Stimulated activated CD8-positive, alpha-beta memory T cell treated with anti-CD3 and anti-CD28 coated beads, Interleukin-7, amount 100 ng/mL, for 1 hour (primary cell): Measurements from ENCODE around the gene LAPTM5.
"Not testable (repeated sequence)": the region's sequence is repeated elsewhere in the genome, so short reads cannot be mapped to it uniquely, and the experiment has no call there.

Experiments
- DNase-seq, 2 donors: peaks; one replicate each; pipeline ENCODE4 v3.0.0-alpha.2; 2020; ENCODE audit warnings: low read depth in 2 of 2

The LAPTM5 gene, protein sequence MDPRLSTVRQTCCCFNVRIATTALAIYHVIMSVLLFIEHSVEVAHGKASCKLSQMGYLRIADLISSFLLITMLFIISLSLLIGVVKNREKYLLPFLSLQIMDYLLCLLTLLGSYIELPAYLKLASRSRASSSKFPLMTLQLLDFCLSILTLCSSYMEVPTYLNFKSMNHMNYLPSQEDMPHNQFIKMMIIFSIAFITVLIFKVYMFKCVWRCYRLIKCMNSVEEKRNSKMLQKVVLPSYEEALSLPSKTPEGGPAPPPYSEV

DNA sequence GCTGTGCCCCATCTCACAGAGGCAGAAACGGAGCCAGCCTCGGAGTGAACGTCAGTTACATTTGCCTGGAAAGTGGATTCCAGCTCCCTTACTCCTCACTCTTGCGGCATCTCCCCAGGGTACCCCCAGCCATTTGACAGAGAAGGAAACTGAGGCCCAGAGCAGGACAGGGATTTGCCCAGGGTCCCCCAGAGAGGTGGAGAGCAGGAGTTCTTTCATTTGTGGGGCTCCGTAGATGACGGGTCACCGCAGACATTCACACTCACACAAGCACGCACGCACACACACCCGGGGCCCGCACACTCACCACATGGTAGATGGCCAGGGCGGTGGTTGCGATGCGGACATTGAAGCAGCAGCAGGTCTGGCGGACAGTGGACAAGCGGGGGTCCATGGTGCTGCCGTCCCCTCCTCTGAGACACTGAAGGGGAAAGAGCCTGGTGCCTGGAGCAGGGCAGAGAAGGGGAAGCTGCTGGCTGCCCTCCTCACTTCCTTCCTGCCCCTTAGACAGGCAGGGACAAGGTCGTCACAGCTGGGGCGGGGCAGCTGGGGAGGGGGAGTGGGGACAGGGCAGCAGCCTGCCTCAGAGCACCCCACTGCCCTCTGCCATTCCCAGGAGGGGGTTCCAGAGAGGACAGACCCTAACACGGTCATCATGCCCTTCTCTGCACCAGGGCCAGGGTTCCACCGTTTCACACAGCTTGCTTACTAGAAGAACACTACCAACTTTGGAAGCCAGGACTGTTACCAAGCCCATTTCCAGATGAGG, at the start of gene LAPTM5:
Gene LAPTM5 (minus strand): TSS at position 423 of the 769 bp plus-strand sequence. CDS start 29 bp downstream, at position 394.
- DNase-seq: no peak

DNA sequence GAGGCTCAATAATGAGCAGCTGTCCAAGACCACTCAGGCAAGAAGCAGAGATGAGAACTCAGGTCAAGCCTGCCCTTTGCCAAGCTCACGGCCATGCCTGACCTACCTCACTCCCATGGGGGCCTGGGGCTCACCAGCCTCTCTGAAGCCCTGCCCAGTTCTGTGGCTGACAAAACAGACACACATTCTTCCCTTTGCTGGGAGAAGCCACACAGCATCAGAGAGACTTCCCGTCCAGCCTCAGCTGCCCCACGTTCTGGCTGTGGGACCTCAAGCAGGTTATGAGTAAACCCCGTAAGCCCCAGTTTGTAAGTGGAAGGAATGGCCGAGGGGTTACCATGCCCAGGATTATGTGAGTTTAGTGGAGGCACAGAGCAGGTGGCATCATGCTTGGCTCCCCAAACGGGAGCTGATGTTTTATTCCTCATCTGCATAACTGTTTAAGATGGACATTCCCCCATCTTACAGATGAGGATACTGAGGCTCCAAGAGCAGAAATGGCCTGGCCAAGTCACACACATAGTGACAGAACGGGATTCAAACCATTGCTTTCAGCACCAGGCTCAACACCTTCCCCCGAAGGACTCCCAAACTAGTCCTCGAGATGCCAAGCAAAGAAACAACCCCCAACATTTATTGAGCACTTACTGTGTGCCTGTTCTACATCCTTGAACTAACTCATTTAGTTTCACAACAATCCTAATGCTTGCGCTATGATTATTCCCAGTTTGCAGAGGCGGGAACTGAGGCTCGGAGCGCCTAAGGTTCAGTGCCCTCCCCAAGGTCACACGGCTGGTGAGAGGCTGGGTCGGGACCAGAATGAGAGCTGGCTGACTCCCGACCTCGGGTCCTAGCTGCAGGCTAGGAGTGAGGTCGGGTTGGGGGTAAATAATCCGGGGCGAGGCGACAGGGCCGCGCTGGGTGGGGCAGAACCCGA, 49.1 kb upstream of the LAPTM5 start:
- DNase-seq: no peak

DNA sequence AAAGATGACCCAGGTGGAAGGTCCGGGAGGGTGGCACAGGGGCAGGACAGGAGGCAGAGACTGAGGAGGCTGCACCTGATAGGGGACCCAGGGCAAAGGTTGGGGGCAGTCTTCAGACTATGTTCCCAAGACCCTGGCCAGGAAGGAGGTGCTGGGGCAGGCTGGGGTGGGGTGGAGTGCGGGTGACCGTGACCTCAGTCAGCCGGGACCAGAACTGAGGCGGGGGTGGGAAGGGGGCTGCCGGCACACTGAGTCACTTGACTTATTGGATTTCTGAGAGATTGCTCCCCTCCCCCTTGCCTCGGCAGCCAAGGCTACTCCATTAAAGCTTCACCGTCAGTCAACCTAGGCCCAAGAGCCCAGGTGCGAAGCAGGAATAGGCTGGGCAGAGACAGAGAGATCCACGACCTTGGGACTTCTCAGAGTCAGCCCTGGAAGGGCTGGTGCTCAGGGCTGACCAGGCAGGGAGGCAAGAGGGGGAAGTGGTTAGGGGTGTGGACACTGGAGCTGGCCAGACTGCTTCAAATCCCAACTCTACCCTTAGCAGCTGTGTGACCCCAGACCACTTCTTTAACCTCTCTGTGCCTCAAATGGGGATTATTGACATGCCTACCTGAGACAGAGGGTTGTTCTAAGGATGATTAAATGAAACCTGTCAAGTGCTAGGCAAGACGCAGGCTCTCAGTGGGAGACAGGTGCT, 47.9 kb upstream of the LAPTM5 start:
- DNase-seq: no peak

DNA sequence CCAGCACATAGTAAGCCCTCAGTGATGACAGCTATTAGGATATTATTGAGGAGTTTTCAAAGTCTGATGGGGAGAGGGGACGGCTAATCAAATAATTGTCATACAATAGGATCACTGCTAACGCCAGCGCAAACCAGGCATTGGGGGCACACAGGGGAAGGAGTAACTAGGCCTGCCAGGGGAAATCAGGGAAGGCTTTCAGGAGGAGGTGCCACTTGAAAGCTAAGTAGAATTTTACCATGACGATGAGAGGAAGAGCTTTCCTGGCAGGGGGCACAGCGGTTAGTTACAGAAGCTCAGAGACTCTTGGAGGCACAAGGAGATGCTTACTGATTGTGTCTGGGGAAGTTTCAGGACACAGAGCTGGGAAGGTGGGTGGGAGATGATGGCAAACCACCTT, 47.2 kb upstream of the LAPTM5 start:
- no peak for DNase-seq

DNA sequence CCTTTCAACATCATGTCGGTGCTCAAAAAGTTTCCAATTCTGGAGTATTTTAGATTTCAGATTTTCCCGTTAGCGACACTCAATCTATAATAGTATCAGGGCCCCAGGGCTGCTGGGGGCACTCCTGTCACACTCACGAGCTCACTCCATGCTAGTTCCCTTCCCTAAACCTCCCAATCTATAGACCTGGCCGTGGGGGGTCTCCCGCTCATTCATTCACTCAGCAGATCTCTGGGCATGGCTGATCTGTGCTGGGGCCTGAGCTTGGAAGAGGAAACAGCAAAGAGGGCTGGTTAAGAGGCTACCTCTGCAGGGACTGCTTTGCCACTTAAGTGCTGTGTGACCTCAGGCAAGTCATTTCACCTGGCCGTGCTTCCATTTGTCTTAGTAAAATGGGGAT, 46.8 kb upstream of the LAPTM5 start:
- no peak for DNase-seq

DNA sequence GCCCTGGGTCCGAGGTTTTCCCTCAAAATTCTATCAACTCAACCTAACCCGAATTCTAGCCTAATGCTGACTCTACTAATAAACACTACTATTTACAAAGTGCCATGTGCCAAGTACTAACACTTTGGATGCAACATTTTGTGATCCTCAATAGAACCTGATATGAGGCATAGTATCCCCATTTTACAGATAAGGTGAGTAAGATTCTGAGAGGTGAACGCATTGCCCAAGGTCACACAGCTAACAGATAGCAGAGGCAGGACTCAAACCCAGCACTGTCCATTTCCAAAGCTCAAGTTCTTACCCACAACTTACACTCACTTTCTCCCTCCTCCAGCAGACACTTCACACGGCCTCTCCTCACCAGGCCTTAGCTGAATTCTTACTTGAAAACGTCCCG, 46.0 kb upstream of the LAPTM5 start:
- DNase-seq: no peak

DNA sequence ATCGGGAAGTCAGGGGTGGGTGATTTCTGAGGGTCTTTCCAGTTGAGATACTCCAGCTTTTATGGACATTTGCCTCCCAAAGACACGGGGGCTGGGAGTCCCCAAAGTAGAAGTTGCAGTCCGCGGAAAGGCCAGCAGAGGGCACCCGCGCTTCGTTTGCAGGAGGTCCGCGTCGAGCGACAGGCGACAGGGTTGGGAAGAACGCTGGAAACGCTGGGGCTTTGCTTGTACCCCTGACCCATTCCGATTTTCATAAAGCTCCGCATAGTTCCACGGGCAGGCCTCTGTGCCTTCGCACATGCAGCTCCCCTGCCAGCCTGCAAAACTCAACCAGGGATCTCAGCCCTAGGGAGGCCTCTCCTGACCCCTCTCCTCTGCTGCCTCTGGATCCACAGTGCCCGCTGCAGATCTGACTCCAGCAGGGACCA, 44.2 kb upstream of the LAPTM5 start:
- DNase-seq: peak; percentile 63 to 73

DNA sequence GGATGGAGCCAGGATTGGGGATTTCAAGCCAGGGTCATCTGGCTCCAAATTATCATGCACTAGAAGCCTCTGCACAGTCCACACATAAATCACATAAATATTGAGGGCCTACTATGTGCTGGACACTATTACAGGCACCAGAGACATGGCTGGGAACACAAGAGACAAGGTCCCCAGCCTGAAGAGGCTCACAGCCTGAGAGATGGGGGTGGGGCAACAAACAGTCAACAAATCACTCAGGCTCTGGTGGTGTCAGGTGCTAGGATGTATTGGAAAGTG, 41.6 kb upstream of the LAPTM5 start:
- no peak for DNase-seq

DNA sequence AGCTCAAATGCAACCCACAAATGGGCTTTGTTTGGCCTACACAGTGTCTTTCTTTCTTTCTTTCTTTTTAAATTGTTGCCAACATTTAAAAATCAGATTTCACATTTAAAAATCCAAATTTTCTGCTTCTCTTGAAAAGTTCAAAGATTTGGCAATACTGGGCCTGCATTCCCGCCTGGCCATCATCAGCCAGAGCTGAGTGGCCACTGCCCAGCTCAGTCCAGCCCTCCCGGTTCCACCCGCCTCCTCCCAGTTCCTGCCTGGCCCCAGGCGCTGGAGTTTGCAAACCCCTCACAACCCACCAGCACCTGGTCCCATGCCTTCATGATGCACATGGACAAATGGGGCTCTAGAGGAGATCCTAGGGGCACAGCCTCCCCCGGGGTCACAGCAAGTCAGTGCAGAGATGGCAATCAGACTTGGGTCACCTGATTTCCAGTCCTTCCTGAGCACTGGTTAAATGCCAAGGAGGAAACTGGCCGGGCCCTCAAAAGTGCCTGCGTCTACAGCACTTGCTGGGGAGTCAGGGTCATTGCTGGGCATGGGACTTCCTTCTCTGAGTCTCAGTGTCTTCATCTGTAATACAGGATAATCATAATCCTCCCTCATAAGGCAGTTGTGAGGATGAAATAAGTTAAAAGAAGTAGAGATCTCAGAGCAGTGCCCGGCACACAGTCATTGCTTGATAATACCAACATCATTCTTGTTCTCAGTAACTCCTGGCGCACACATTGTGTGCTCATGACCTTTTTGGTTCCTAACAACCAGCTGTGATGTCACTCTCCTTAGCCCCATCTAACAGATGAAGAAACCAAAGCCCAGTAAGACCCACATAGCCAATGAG, 41.0 kb upstream of the LAPTM5 start:
- no peak for DNase-seq

DNA sequence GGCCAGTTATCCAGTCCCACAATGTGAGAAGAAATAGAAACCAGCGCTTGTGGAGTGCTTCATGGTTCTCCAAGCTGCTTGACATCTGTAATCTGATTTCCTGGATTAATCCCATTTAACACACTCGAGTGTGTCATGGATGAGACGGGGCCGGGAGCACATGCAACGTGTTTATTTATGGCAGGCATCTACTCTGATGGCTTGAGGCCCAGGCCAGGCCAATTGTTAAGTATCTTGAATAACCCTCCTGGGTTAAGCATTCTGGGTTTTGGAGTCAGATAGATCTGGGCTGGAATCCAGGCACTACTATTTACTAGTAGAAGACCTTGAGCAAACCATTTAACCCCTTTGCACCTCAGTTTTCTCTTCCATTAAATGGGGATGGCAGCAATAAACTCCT, 37.5 kb upstream of the LAPTM5 start:
- no peak for DNase-seq

DNA sequence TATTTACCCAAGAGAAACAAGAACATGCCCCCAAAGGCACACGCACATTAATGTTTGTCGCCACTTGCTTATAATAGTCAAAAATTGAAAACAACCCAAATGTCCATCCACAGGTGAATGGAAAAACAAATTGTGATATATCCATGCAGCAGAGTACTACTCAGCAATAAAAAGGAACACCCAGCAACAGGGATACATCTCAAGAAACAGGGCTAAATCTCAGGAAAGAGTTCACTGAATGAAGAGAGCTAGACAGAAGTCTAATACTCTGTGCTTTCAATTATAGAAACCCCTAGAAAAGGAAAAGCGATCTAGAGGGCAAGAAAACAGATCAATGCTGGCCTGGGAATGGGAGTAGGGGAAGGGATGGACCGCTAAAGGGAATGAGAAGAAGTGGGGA, 36.7 kb upstream of the LAPTM5 start:
- DNase-seq: no peak

DNA sequence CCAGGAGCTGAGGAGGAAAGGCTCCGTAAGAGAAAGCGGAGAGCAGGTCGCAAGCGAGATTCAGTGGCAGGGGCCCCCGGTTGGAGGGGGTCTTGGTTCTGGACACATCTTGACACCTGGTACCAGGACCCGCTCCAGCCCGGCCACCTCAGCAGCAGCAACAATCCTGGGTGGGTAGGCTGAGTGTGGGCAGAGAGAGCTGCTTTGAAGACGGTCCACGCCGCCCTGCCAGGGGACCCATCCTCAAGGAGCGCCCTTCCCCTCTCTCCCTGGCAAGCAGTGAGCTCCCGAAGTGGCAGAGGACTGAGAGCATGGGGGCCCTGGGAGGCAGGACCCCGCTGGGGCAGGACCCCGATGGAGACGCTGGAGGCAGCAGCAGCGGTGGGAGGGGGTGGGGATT, 35.6 kb upstream of the LAPTM5 start:
- no peak for DNase-seq

DNA sequence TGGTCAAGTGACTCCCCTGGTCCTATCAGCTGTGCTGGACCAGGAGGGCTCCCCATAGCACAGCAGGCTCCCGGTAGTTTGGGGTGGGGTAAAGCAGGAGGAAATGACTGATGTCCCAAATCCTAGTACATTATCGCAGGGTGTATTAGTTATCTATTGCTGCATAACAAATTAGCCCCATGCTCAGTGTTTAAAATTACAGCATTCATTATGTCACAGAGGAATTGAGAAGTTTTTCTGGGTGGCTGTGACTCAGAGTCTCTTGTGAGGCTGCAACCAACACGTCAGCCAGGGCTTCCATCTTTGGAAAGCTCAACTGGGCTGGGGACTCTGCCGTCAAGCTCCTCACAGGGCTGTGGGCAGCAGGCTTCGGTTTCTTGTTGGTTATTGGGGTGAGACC, 34.3 kb upstream of the LAPTM5 start:
- DNase-seq: no peak

DNA sequence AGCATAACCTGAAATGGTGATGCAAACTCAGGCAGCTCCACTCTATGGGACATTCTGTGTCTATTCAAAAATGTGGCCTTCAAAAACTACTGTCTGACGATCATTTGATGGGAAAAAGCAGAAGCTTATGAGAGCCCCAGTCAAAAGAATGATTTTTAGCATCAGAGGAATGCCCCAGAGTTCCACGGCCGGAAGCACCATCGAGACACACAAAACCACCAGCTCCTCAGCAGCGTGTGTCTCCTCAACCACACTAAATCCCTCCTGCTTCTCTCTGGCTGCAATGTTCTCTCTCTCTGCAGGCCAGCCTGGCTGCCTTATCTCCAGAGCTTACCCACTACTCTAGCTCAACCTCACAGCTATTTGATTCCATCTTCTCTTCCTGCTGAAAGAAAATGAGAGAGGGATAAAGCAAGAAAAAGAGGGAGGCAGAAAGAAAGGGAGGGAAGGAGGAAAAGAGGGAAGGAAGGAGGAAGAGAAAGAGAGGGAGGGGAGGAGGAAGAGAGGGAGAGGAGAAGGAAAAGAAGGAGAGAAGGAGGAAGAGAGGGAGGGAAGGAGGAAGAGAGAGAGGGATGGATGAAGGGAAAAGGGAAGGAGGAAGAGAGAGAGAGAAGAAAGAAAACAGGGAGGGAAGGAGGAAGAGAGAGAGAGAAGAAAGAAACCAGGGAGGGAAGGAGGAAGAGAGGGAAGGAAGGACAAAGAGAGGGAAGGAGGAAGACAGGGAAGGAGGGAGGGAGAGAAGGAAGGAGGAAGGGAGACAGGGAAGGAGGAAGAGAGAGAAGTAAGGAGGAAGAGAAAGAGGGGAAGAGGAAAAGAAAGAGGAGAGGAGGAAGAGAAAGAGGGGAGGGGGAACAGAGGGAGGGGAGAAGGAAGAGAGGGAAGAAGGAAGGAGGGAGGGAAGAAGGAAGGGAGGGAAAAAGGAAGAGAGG, 33.5 kb upstream of the LAPTM5 start:
- no peak for DNase-seq

DNA sequence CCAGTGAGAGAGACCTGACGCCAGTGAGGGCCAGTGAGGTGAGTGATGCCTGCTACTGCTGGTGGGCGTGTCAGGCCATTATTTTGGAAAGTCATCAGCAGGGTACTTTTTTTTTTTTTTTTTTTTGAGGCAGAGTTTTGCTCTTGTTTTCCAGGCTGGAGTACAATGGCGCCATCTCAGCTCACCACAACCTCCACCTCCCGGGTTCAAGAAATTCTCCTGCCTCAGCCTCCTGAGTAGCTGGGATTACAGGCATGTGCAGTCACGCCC, 32.6 kb upstream of the LAPTM5 start:
- not testable (repeated sequence) for DNase-seq

DNA sequence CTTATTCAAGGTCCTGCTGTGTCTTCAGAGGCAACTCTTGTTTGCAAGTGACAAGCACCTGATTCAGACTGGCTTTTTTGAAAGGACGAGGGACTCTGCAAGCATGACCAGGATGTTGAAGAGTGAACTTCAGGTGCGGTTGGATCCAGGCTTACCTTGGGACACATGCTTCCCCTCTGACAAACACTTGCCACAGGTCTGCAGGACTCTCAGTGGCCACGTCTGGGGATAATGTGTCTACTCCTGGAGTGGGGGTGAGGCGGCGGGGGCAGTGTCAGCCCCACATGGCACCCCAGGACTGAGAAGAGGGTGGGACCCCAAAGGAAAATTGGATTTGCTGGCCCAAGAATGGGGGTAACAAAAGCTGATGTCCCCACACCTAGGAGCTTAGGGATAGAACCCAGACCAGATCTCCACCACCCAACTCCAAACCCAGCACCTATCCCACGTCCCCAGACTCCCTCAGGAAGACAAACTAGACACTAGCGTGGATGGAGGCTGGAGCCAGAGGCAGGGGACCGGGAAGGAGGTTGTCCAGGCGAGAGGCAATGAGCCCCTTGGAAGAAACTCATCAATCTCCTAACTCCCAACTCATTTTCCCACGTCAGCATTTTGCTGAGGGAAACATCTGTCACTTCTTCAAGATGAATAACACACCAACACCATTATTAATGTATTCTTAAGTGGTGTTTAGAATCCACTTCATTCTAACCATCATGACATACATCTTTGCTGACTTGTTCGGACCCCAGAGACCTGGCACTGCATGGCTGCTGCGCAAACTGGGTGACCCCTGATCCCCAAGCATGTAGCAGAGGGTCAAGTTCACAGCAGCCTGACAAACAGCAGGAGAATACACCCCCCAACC, 32.0 kb upstream of the LAPTM5 start:
- no peak for DNase-seq

DNA sequence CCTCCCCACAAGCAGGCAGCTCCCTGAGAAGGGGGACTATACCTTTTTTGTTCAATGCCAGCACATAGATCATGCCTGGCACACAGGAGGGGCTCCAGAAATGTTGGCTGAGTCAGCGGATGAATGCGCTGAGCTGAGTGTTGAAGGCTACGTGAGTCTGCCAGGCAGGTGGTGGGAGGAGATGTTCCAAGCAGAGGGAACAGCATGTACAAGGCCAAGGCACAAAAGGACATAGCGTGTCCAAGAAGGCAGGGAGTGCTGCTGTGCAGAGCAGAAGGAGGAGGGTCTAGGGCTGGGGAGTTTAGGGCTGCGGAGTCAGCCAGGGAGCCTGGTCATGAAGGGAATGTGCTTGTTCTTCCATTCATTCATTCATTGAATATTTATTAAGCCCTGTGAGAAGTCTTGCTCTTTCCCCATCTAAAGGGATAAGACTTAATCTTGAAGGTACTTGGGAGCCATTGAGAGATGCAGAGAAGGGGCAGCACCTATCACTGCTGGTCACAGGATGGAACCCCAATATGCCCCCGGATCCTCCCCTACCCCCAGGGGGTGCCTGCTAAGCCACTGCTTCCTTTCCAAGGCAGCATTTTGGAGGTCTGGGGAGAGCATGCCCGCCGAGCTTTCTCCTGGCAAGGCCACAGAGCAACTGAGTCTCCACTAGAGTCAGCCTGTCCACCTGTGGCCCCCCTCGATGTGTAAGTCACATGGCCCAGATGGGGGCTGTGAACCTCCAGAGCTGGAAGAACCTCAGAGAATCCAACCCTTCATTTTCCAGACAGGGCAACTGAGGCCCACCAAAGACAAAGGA, 31.2 kb upstream of the LAPTM5 start:
- no peak for DNase-seq

DNA sequence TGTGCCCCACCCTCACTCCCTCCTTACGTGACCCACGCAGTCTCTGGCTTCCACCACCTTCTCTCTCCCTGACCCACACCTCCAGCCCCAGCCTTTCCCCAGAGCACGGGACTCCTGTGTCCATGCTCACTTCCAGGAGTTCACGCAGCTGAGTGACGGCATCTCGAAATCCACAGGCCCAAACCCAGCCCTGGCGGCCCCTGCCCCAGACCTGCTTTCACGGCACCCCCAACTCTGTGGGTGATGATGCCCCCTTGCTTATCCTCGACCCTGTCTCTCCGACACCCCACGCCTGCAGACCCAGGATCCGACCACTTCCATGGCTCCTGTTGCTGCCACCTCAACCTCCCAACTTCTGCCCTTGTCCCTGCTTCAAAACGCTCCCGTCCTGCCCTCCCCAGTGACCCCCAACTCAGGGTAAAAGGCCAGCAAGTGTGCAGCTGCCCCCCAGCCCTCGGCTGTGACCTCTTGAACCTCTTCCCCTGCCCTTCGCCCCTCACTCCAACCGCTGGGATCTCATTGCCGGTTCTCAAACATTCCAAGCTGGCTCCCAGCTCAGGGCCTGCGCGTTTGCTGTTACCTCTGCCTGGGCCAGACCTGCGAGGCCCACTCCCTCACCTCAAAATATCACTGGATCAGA, 30.4 kb upstream of the LAPTM5 start:
- no peak for DNase-seq
